Kidney capillary endothelial cell (primary cell): ENCODE data around the gene OR1M1.
"Not testable (repeated sequence)": the region's sequence is repeated elsewhere in the genome, so short reads cannot be mapped to it uniquely, and the experiment has no call there.

Experiments used
- DNase-seq: peaks from one replicate; pipeline ENCODE4 v3.0.0-alpha.2; 2018; ENCODE audit warnings: low spot score

Gene OR1M1, protein sequence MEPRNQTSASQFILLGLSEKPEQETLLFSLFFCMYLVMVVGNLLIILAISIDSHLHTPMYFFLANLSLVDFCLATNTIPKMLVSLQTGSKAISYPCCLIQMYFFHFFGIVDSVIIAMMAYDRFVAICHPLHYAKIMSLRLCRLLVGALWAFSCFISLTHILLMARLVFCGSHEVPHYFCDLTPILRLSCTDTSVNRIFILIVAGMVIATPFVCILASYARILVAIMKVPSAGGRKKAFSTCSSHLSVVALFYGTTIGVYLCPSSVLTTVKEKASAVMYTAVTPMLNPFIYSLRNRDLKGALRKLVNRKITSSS

GRCh38 chr19:9086761-9087160 is at the start of gene OR1M1:
TSS of gene OR1M1 (plus strand) at chr19:9087061. CDS start at chr19:9093245, 6,184 bp downstream.
- no peak for DNase-seq

- DNase-seq, result no peak
These were observed 49.3 kb upstream of the OR1M1 start for GRCh38 chr19:9037400-9038062.

- no peak for DNase-seq
These were observed 47.1 kb upstream of the OR1M1 start for GRCh38 chr19:9039728-9040127.

DNA sequence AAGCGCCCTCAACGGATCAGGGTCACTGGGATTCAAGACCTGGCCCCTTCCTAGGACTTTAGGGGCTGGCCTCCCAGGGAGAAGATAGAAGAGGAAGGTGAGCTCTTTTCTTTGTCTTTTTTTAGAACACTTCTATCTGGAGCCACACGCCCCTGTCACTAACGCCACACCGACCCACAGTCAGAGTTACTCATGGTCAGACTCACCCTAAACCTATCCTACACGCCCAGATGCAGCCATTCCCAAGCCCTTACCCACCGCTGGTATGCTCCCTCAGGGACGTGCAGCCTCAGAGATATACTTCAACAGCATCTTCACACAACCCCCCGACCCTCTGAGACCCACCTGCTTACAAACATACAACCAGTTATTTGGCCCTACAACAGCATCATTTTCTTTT is 46.7 kb upstream of the OR1M1 start:
- no peak for DNase-seq

DNA sequence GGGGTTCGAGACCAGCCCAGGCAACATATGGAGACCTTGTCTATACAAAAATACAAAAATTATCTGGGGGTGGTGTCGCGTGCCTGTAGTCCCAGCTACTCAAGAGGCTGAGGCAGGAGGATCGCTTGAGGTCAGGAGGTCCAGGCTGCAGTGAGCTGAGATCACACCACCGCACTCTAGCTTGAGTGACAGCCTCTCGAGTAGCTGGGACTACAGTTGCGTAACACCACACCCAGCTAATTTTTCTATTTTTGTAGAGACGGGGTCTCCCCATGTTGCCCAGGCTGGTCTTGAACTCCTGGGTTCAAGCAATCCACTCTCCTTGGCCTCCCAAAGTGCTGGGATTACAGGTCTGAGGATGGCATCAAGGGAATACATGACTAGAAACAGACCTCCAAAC is 45.8 kb upstream of the OR1M1 start:
- DNase-seq, result no peak

GRCh38 chr19:9043524-9043923 is 43.3 kb upstream of the OR1M1 start:
- no peak for DNase-seq

- DNase-seq, result no peak
These were observed 42.4 kb upstream of the OR1M1 start for GRCh38 chr19:9044449-9044848.

DNA sequence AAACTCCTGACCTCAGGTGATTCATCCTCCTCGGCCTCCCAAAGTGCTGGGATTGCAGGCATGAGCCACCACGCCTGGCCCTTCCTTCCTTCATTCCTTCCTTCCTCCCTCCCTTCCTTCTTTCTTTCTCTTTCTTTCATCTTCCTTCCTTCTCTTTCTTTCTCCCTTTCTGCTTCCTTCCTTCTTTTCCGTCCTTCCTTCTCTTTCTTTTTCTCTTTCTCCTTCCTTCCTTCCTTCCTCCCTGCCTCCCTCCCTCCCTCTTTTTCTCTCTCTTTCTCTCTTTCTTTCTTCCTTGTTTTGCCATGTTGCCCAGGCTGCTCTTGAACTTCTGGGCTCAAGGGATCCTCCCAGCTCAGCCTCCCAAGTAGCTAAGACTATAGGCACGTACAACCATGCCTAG is 40.2 kb upstream of the OR1M1 start:
- DNase-seq, result no peak

DNA sequence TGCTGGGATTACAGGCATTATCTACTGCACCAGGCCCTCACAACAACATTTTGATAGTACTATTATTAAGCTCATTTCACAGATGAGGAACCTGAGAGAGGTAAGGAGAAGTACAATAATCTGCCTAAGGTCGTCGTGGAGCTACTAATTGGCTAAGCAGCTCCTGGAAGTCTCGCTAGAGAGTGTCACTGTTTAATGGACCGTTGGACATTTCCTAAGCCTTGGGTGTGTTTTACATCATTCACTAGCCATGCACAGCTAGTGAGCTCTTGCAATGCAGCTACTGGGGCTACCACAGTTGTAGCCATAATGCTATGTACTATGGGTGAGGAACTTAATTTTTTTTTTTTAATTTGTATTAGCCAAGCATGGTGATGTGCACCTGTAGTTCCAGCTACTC is 34.0 kb upstream of the OR1M1 start:
- no peak for DNase-seq

DNA sequence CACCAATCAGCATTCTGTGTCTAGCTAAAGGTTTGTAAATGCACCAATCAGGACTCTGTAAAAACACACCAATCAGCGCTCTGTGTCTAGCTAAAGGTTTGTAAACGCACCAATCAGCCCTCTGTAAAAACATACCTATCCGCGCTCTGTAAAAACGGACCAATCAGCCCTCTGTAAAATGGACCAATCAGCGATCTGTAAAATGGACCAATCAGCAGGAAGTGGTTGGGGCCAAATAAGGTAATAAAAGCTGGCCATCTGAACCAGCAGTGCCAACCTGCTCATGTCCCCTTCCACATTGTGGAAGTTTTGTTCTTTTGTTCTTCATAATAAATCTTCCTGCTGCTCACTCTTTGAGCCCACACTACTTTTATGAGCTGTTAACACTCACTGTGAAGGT is 33.2 kb upstream of the OR1M1 start:
- DNase-seq, result not testable (repeated sequence)

DNA sequence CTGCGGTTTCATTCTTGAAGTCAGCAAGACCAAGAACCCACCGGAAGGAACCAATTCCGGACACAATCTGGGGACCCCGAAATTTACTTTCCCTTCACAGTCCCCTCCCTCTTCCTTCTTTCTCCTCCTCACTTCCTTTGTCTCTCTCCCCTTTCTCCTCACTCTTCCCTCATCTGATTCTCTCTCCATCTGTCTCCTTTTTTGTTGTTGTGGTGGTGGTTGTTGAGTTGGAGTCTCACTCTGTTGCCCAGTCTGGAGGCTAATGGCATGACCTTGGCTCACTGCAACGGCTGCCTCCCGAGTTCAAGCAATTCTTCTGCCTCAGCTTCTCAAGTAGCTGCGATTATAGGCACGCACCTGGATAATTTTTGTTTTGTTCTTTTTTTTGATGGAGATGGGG is 32.7 kb upstream of the OR1M1 start:
- no peak for DNase-seq

- no peak for DNase-seq
These were observed 32.1 kb upstream of the OR1M1 start for GRCh38 chr19:9054765-9055164.

DNA sequence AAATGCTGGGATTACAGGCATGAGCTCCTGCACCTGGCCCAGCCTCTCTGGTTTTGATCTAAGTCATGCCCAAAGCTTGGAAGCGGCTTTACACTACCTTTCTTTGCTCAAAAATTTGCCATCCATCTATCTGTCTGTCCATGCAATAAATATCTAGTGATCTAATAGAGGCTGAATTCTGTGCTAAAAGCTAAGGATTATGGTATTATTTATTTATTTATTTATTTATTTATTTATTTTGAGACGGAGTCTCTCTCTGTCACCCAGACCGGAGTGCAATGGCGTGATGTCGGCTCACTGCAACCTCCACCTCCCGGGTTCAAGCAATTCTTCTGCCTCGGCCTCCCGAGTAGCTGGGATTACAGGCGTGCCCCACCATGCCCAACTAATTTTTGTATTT is 30.7 kb upstream of the OR1M1 start:
- not testable (repeated sequence) for DNase-seq

DNA sequence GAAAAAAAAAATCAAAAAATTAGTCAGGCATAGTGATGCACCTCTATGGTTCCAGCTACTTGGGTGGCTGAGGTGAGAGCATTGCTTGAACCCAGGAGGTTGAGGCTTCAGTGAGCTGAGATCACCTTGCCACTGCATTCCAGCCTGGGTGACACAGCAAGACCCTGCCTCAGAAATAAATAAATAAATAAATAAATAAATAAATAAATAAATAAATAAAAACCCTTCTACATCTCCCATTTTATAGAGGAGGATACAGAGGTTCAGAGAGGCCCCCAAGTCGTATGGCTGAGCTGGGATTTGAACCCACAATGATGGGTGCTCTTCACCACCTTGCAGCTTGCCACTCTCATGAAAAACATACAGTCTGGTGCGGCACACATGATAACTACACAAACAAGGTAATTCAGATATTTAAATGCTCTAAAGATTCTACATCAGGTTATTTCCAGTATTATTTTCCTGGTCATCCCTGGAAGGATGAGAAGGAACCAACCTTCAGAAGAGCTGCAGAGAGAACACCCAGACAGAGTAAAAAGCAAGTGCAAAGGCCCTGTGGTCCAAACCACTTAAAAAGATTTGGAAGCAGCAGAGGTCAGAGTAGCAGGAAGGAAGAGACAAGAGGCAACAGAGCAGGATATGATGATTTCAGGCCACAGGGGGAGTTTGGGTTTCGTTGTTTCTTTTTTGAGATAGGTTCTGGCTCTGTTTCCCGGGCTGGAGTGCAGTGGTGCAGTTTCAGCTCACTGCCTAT is 29.2 kb upstream of the OR1M1 start:
- no peak for DNase-seq

GRCh38 chr19:9058905-9059667 is 27.8 kb upstream of the OR1M1 start:
- no peak for DNase-seq

DNA sequence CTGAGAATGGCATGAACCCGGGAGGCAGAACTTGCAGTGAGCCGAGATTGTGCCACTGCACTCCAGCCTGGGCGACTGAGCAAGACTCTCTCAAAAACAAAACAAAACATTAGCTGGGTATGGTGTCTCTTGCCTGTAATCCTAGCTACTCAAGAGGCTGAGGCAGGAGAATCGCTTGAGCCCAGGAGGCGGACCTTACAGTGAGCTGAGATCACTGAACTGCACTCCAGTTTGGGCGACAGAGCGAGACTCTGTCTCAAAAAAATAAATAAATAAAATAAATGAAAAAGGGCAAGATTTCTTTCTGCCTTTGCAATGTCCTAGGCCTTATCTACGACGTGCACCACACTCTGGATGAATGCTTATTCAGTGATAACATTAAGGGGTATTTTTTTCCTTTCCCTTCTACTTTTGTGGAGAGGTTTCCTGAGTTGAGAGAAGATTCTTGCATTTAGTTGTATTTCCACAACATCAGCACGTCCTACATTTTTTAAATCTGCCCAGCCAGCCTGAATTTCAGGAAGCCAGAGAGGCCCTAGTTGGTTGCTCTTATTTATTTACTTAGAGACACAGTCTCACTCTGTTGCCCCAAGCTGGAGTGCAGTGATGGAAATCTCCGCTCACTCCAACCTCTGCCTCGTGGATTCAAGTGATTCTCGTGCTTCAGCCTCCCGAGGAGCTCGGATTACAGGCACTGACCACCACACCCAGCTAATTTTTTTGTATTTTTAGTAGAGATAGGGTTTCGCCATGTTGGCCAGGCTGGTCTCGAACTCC is 26.1 kb upstream of the OR1M1 start:
- DNase-seq, result no peak

GRCh38 chr19:9061879-9062278 is 25.0 kb upstream of the OR1M1 start:
- DNase-seq, result no peak

DNA sequence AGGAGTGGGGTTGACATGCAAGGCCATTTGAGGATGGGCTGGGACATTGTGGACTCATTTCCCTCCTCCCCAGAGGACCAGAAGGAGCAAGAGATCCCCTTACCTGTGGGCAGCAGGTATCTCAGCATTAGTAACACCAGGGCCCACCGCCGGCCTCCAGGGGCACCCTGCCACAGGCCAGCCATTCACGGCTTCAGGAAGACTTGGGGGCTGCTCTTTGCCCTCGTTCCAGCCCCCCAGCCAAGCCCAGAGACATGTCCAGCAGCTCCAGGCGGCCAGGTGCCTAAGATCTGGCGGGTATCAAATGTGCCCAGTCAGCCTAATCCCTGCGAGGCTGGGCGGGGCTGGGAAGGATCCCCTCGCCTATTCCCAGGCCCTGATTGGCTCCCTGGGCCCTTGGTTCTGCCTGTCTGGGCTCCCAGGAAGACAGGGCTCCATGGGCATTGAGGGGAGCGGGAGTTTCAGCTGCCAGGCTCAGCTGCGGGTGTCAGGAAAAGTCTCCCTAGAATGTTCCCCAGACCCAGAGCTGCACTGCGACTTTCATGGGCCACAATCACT is 21.3 kb upstream of the OR1M1 start:
- no peak for DNase-seq

GRCh38 chr19:9070066-9070465 is 16.8 kb upstream of the OR1M1 start:
- DNase-seq, result no peak

GRCh38 chr19:9071720-9072119 is 15.1 kb upstream of the OR1M1 start:
- DNase-seq, result not testable (repeated sequence)

DNA sequence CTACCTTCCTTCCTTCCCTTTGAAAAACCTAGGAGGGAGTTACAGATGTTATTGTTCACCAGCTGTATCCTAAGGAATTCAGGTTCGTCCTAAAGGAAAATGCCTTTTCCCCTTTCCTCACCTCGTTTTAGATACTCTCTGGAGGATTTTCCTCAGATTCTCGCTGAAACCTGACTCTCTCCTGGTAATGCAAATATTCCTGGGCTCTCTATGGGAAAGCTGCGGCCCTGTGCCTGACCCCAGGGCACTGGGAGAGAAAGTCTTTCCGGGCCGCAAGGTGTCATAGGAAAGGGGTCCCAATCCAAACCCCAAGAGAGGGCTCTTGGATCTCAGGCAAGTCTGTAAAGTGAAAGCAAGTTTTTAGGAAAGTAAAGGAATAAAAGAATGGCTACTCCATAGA is 13.1 kb upstream of the OR1M1 start:
- DNase-seq, result no peak
